OCI-LY7 (cell line): ENCODE measurements around the gene AHSG. TPM values are rescaled to one million over a fixed set of nuclear protein-coding genes. Genes with fewer than 3 reads are reported as not detected.

Experiments used
- BruUV-seq: library from RNA; stranded (reverse); fragments of 400-500 nt; replicated peaks from 2 replicates; lab custom pipeline; 2021; lab: Mats Ljungman, UMichigan
- CTCF ChIA-PET: fragments of 300-600 bp; sonication (Branson Sonifier 250); formaldehyde crosslinking; loops from one replicate; lab custom pipeline; 2022; ENCODE audit warnings: antibody characterized with exemption; ENCODE audit not compliant: unreplicated experiment; lab: Charles Lee
- POLR2A ChIA-PET: fragments of 300-600 bp; sonication (Branson Sonifier 250); formaldehyde crosslinking; loops from one replicate; lab custom pipeline; 2022; ENCODE audit warnings: antibody characterized with exemption; lab: Charles Lee
- DNase-seq: peaks from one replicate; pipeline ENCODE4 v3.0.0-alpha.2; 2015; ENCODE audit warnings: low spot score
- H2AFZ ChIP-seq: fragments of 200-600 bp; sonication (generic), shearing (Covaris generic); 2 replicates; pipeline ENCODE4 v1.6.1; 2014; ENCODE audit warnings: mild to moderate bottlenecking, antibody characterized with exemption, low read length, moderate library complexity
- H3K27ac ChIP-seq: fragments of 200-600 bp; sonication (generic); 2 replicates; pipeline ENCODE4 v1.5.1; 2014; ENCODE audit warnings: mixed run types, low read depth, mild to moderate bottlenecking, moderate library complexity, low read length, inconsistent platforms; ENCODE audit not compliant: poor library complexity, severe bottlenecking
- H3K36me3 ChIP-seq: fragments of 200-600 bp; sonication (generic); 2 replicates; pipeline ENCODE4 v1.6.1; 2014; ENCODE audit warnings: mild to moderate bottlenecking, antibody characterized with exemption, low read length, moderate library complexity, mixed read lengths; ENCODE audit not compliant: insufficient read depth
- H3K4me1 ChIP-seq: fragments of 200-600 bp; sonication (generic); 2 replicates; pipeline ENCODE4 v1.5.1; 2014; ENCODE audit warnings: mild to moderate bottlenecking, low read length; ENCODE audit not compliant: insufficient read depth, poor library complexity, severe bottlenecking
- H3K4me2 ChIP-seq: fragments of 200-600 bp; sonication (generic); 2 replicates; pipeline ENCODE4 v1.6.1; 2014; ENCODE audit warnings: mild to moderate bottlenecking, low read length
- H3K4me3 ChIP-seq: fragments of 200-600 bp; sonication (generic); 2 replicates; pipeline ENCODE4 v1.5.1; 2014; ENCODE audit warnings: mild to moderate bottlenecking, low read depth, low read length; ENCODE audit not compliant: poor library complexity, severe bottlenecking
- H3K79me2 ChIP-seq: fragments of 200-600 bp; sonication (generic); 2 replicates; pipeline ENCODE4 v1.6.1; 2016; ENCODE audit warnings: low read depth, mild to moderate bottlenecking, low read length, moderate library complexity, mixed read lengths; ENCODE audit not compliant: insufficient read depth
- H3K9me2 ChIP-seq: fragments of 200-600 bp; sonication (generic); 2 replicates; pipeline ENCODE4 v1.6.1; 2016; ENCODE audit warnings: mild to moderate bottlenecking, low read length, mixed read lengths; ENCODE audit not compliant: insufficient read depth
- H3K9me3 ChIP-seq: fragments of 200-600 bp; sonication (generic); 2 replicates; pipeline ENCODE4 v1.6.1; 2014; ENCODE audit warnings: mild to moderate bottlenecking, mixed run types, low read length, mixed read lengths
- H4K20me1 ChIP-seq: fragments of 200-600 bp; sonication (generic); 2 replicates; pipeline ENCODE4 v1.6.1; 2014; ENCODE audit warnings: mild to moderate bottlenecking, antibody characterized with exemption, low read length, moderate library complexity, mixed read lengths; ENCODE audit not compliant: insufficient read depth
- EZH2phosphoT487 ChIP-seq: fragments of 200-600 bp; sonication (generic); IDR thresholded peaks from 2 replicates; pipeline ENCODE4 v1.6.1; 2018; ENCODE audit warnings: low read depth, borderline replicate concordance, mild to moderate bottlenecking, mixed run types, antibody characterized with exemption, low read length, moderate library complexity, mixed read lengths
- intact Hi-C: fragments of 100-400 bp; cut with micrococcal nuclease; formaldehyde crosslinking; loops from one replicate; pipeline ENCODE4 v1.10.0; 2022; ENCODE audit not compliant: unreplicated experiment
- total RNA-seq, 2 experiments: library from RNA; depleted of rRNA in 1 of 2; stranded (reverse); fragments of >200 nt in 1 of 2; shearing (Covaris generic) in 1 of 2; gene quantifications; 2 replicates each; pipeline ENCODE4 v1.2.3, GENCODE V29; 2014 to 2022
- TF ChIP-seq, protein P1 (sequence below): fragments of 200-600 bp; sonication (generic); conservative IDR thresholded peaks from 2 replicates; pipeline ENCODE4 v1.5.1; 2014; ENCODE audit warnings: mild to moderate bottlenecking, antibody characterized with exemption, low read length, moderate library complexity, mixed read lengths

The AHSG gene
- total RNA-seq, 2 experiments from 2014 or later: not detected

DNA sequence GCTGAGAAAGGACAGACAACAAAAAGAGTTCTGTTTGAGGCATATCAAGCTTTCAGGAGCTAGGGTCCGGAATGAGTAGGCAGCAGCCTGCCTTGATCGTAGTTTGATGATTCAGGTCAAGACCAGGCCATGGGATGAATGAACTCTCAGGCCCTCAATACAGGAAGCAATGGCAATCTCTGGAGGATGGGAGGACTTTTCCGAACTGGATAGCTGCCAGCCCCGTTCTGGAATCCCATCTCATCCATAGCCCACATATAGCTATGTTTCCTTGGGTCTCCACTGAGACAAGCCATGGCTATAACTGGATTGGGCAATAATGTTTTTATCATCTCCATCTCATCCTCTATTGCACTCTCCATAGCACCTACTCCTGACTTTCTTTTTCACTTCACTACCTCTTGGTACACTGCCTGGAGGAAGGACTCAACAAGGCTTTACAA lies 12.8 kb downstream of the AHSG start:
- DNase-seq: no peak
- Histone ChIP-seq H3K36me3 (no peaks in the 10 kb centered on the region), H3K79me2 (no peaks in the 10 kb centered on the region), H4K20me1 (no peaks in the 10 kb centered on the region), H3K4me2 (no peak overlapping the region), H2AFZ (no peak overlapping the region), H3K4me1 (peaks cover 5% of the 10 kb centered on the region), H3K9me3 (no peaks in the 10 kb centered on the region), H3K27ac (no peak overlapping the region), H3K9me2 (no peaks in the 10 kb centered on the region), H3K4me3 (no peak overlapping the region)
- intact Hi-C loops: no loop called here
- no TSS peak for BruUV-seq
- TF ChIP-seq, protein P1, sequence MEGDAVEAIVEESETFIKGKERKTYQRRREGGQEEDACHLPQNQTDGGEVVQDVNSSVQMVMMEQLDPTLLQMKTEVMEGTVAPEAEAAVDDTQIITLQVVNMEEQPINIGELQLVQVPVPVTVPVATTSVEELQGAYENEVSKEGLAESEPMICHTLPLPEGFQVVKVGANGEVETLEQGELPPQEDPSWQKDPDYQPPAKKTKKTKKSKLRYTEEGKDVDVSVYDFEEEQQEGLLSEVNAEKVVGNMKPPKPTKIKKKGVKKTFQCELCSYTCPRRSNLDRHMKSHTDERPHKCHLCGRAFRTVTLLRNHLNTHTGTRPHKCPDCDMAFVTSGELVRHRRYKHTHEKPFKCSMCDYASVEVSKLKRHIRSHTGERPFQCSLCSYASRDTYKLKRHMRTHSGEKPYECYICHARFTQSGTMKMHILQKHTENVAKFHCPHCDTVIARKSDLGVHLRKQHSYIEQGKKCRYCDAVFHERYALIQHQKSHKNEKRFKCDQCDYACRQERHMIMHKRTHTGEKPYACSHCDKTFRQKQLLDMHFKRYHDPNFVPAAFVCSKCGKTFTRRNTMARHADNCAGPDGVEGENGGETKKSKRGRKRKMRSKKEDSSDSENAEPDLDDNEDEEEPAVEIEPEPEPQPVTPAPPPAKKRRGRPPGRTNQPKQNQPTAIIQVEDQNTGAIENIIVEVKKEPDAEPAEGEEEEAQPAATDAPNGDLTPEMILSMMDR: no peak
- no peak for TF ChIP-seq EZH2phosphoT487
- POLR2A ChIA-PET: interaction anchor here (0.8 kb wide), 1 partner anchor 16 kb away, joined by 3 read pairs; no protein-coding TSS in a partner anchor
- CTCF ChIA-PET: no interaction called here

DNA sequence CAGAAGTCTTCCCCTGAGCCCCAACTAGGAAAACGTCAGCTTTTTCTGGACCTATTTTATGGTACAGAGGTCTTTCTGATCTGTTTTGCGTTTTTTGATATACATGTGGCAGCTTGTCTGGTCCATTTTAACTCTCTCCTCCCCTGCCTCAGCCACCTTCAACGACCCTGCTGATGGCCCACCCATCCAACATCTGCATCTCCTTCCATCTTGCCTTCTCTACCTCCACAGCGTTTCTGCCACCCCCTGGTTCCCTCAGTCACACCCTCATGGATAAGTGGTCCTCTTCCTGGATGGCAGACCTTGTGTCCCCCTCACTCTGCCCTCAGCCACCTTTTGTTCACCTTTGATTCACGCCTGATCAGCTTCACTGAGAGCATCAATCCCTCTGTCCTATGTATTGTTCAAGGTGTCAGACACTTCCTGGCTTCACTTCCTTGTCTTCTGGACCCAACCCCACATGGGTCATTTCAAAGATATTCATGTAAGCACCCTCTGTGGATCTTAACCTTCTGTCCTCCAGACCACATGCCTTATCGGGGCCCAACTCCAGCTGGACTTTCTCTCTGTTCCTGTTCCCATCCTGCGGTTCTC lies 13.5 kb downstream of the AHSG start:
- POLR2A ChIA-PET: interaction anchor here (0.8 kb wide), 1 partner anchor 15 kb away, joined by 3 read pairs; no protein-coding TSS in a partner anchor
- Histone ChIP-seq H3K27ac (no peak overlapping the region), H3K4me2 (no peak overlapping the region), H2AFZ (no peak overlapping the region), H3K36me3 (no peaks in the 10 kb centered on the region), H3K9me3 (no peaks in the 10 kb centered on the region), H3K4me1 (peaks cover 5% of the 10 kb centered on the region), H3K79me2 (no peaks in the 10 kb centered on the region), H3K4me3 (no peak overlapping the region), H3K9me2 (no peaks in the 10 kb centered on the region), H4K20me1 (no peaks in the 10 kb centered on the region)
- no peak for DNase-seq
- TF ChIP-seq EZH2phosphoT487: no peak
- TF ChIP-seq, protein P1: no peak
- CTCF ChIA-PET: interaction anchor here (0.6 kb wide), 1 partner anchor 513 kb away, joined by 3 read pairs; no protein-coding TSS in a partner anchor
- intact Hi-C loops: no loop called here
- BruUV-seq: no TSS peak

DNA sequence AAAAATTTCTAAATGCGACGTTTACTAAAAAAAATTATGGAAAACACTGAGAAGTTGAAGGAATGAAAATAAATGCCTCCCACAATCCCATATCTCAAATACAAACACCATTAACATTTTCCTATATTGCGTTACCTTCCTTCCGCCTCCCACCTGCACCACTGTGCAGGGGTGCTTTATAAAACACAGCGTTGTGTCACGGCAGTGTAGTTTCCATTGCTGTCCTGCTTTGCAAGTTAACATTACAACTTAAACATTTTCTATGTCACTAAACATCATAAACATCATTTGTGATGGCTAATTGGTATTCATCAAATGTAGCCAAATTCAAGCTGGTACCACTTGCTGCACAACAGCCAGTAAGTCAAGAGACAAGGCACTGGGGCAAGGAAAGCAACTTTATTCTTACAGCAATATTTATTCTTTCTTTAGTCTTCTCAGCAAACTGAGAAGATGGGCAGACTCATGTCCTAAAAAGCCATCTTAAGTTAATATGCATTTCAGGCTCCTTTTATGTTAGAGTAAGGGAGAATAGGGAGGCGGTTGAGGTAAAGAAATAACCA lies 15.1 kb downstream of the AHSG start:
- no TSS peak for BruUV-seq
- POLR2A ChIA-PET: no interaction called here
- Histone ChIP-seq H3K4me2 (no peak overlapping the region), H3K4me1 (peaks cover 5% of the 10 kb centered on the region), H3K9me2 (no peaks in the 10 kb centered on the region), H3K4me3 (no peak overlapping the region), H4K20me1 (no peaks in the 10 kb centered on the region), H3K79me2 (no peaks in the 10 kb centered on the region), H3K36me3 (no peaks in the 10 kb centered on the region), H3K9me3 (no peaks in the 10 kb centered on the region), H2AFZ (no peak overlapping the region), H3K27ac (no peak overlapping the region)
- no peak for TF ChIP-seq EZH2phosphoT487
- TF ChIP-seq, protein P1: no peak
- no peak for DNase-seq
- intact Hi-C loops: no loop called here
- CTCF ChIA-PET: no interaction called here
